GM21529 (cell line): ENCODE results near the gene GTPBP1.

Source experiments
- ATAC-seq: cut with Tn5 transposase; IDR thresholded peaks from one replicate; pipeline ENCODE4 v1.9.1; 2021; ENCODE audit not compliant: unreplicated experiment

The GTPBP1 gene

GRCh38 chr22:38724926-38725571, 19.3 kb downstream of the GTPBP1 start:
- no peak for ATAC-seq

- no peak for ATAC-seq
These were observed 20.3 kb downstream of the GTPBP1 start for GRCh38 chr22:38725900-38726655.

GRCh38 chr22:38727123-38727522, 21.4 kb downstream of the GTPBP1 start:
- ATAC-seq, result no peak

- ATAC-seq, result no peak
These were observed 22.0 kb downstream of the GTPBP1 start for GRCh38 chr22:38727530-38728451.

- ATAC-seq, result no peak
These were observed 23.4 kb downstream of the GTPBP1 start for GRCh38 chr22:38728871-38729796.

GRCh38 chr22:38729946-38730345, 24.2 kb downstream of the GTPBP1 start:
- no peak for ATAC-seq

- no peak for ATAC-seq
These were observed 24.7 kb downstream of the GTPBP1 start for GRCh38 chr22:38730411-38730871.

GRCh38 chr22:38731703-38732161, 26.0 kb downstream of the GTPBP1 start:
- no peak for ATAC-seq

GRCh38 chr22:38732251-38732815, 26.6 kb downstream of the GTPBP1 start:
- no peak for ATAC-seq

- ATAC-seq, result no peak
These were observed 27.6 kb downstream of the GTPBP1 start for GRCh38 chr22:38733329-38733723.

- no peak for ATAC-seq
These were observed 28.1 kb downstream of the GTPBP1 start for GRCh38 chr22:38733724-38734381.

- ATAC-seq, result no peak
These were observed 28.8 kb downstream of the GTPBP1 start for GRCh38 chr22:38734421-38735100.

GRCh38 chr22:38735126-38735464, 29.4 kb downstream of the GTPBP1 start:
- ATAC-seq, result no peak

- no peak for ATAC-seq
These were observed 29.9 kb downstream of the GTPBP1 start for GRCh38 chr22:38735465-38736256.

- no peak for ATAC-seq
These were observed 30.5 kb downstream of the GTPBP1 start for GRCh38 chr22:38736257-38736570.

- no peak for ATAC-seq
These were observed 31.7 kb downstream of the GTPBP1 start for GRCh38 chr22:38737302-38738060.

- ATAC-seq, result no peak
These were observed 32.8 kb downstream of the GTPBP1 start for GRCh38 chr22:38738475-38739070.
